B cell (primary cell): ENCODE data around the gene PODN. TPM values are rescaled to one million over a fixed set of nuclear protein-coding genes. Genes with fewer than 3 reads are reported as not detected.

Experiments
- ATAC-seq: fragments of 200-7000 bp; cut with Tn5 transposase; one replicate; pipeline ENCODE4 v1.10.0; 2021; ENCODE audit warnings: low read depth, mild to moderate bottlenecking, moderate number of reproducible peaks, moderate library complexity
- CTCF ChIA-PET: fragments of 350-600 bp; sonication (Branson Sonifier 250); formaldehyde crosslinking; loops from one replicate; lab custom pipeline; 2021; ENCODE audit warnings: antibody characterized with exemption, inconsistent platforms; lab: Charles Lee
- POLR2A ChIA-PET: fragments of 350-600 bp; sonication (Branson Sonifier 250); formaldehyde crosslinking; loops from one replicate; lab custom pipeline; 2021; ENCODE audit warnings: antibody characterized with exemption; lab: Charles Lee
- DNase-seq: peaks from one replicate; pipeline ENCODE4 v3.0.0; 2013
- H2AFZ ChIP-seq: 2 replicates; pipeline ENCODE4 v1.6.1; 2012; ENCODE audit warnings: mild to moderate bottlenecking, low read depth, low read length; ENCODE audit not compliant: insufficient read depth, poor library complexity, severe bottlenecking
- H3K27ac ChIP-seq, 2 donors: 1 replicate in 1 of 2; 2 replicates in 1 of 2; pipeline ENCODE4 v1.5.1; 2012 to 2013; ENCODE audit warnings: low read length in 2 of 2, mild to moderate bottlenecking in 2 of 2, moderate library complexity in 1 of 2
- H3K27me3 ChIP-seq, 4 experiments: fragments of 200-600 bp in 1 of 4; sonication (generic) in 1 of 4; replicated peaks in 1 of 4; 1 replicate in 2 of 4; 2 replicates in 2 of 4; pipeline versions ENCODE4 v1.6.1 to v1.7.0; 2013 to 2016; ENCODE audit warnings: low read length in 3 of 4, mild to moderate bottlenecking in 2 of 4, mixed read lengths in 1 of 4, moderate library complexity in 1 of 4; ENCODE audit not compliant: insufficient read depth in 4 of 4, control insufficient read depth in 3 of 4; ENCODE audit errors: control extremely low read depth in 1 of 4
- H3K36me3 ChIP-seq, 2 experiments: replicated peaks in 1 of 2; 1 replicate in 1 of 2; 2 replicates in 1 of 2; pipeline versions ENCODE4 v1.6.1 to v1.7.1; 2013; ENCODE audit warnings: low read length in 1 of 2; ENCODE audit not compliant: insufficient read depth in 2 of 2, control insufficient read depth in 1 of 2; ENCODE audit errors: control extremely low read depth in 1 of 2, extremely low read depth in 1 of 2
- H3K4me1 ChIP-seq, 2 donors: fragments of 200-600 bp in 1 of 2; sonication (generic) in 1 of 2; 1 replicate in 1 of 2; 2 replicates in 1 of 2; pipeline versions ENCODE4 v1.5.1 to v1.6.1; 2013 to 2017; ENCODE audit warnings: low read length in 2 of 2; ENCODE audit not compliant: control insufficient read depth in 2 of 2, insufficient read depth in 2 of 2
- H3K4me2 ChIP-seq: replicated peaks from 2 replicates; pipeline ENCODE3; 2012; ENCODE audit warnings: mild to moderate bottlenecking, low read depth, low read length; ENCODE audit not compliant: poor library complexity, severe bottlenecking
- H3K4me3 ChIP-seq, 5 experiments: fragments of 200-600 bp in 1 of 5; sonication (generic) in 1 of 5; 1 replicate in 3 of 5; 2 replicates in 2 of 5; pipeline versions ENCODE4 v1.5.1 to v1.7.0; 2011 to 2016; ENCODE audit warnings: low read length in 4 of 5, mild to moderate bottlenecking in 4 of 5, low read depth in 2 of 5, control low read depth in 1 of 5, moderate library complexity in 1 of 5; ENCODE audit not compliant: insufficient read depth in 1 of 5; ENCODE audit errors: control extremely low read depth in 1 of 5, extremely low read depth in 1 of 5
- H3K79me2 ChIP-seq: fragments of 200-600 bp; sonication (generic); one replicate; pipeline ENCODE4 v1.6.0; 2016; ENCODE audit warnings: low read length; ENCODE audit not compliant: control insufficient read depth, insufficient read depth
- H3K9ac ChIP-seq: fragments of 200-600 bp; sonication (generic); 2 replicates; pipeline ENCODE4 v1.6.1; 2017; ENCODE audit warnings: mild to moderate bottlenecking, low read length, moderate library complexity
- H3K9me3 ChIP-seq, 3 donors: one replicate each; pipeline versions ENCODE4 v1.6.1 to v1.7.1; 2013; ENCODE audit warnings: low read length in 2 of 3; ENCODE audit not compliant: control insufficient read depth in 2 of 3, insufficient read depth in 1 of 3; ENCODE audit errors: control extremely low read depth in 1 of 3
- H4K20me1 ChIP-seq: 2 replicates; pipeline ENCODE4 v1.6.0; 2012; ENCODE audit warnings: mild to moderate bottlenecking, low read length; ENCODE audit not compliant: insufficient read depth, control insufficient read depth, poor library complexity, severe bottlenecking
- H3K27ac Mint-ChIP-seq: one replicate; pipeline ENCODE4 v1.8.0; 2021; ENCODE audit warnings: mixed read lengths
- H3K27me3 Mint-ChIP-seq: one replicate; pipeline ENCODE4 v1.8.0; 2021; ENCODE audit warnings: mixed read lengths
- H3K4me1 Mint-ChIP-seq: one replicate; pipeline ENCODE4 v1.8.0; 2021; ENCODE audit warnings: mixed read lengths
- H3K4me3 Mint-ChIP-seq: one replicate; pipeline ENCODE4 v1.8.0; 2021; ENCODE audit warnings: mixed read lengths
- H3K9me3 Mint-ChIP-seq: one replicate; pipeline ENCODE4 v1.8.0; 2022; ENCODE audit warnings: mixed read lengths; ENCODE audit not compliant: insufficient read depth
- CTCF ChIP-seq: fragments of 200-600 bp; IDR thresholded peaks from one replicate; pipeline ENCODE4 v1.8.0; 2022; ENCODE audit warnings: antibody characterized with exemption, mild to moderate bottlenecking
- EZH2 ChIP-seq: IDR thresholded peaks from 2 replicates; pipeline ENCODE4 v1.6.1; 2012; ENCODE audit warnings: borderline replicate concordance, low read depth, mild to moderate bottlenecking, moderate library complexity, low read length; ENCODE audit not compliant: insufficient read depth, poor library complexity, severe bottlenecking
- WGBS: methylation state at CpG from one replicate; pipeline ENCODE4 v1.1.5; 2013; ENCODE audit warnings: missing lambda C conversion rate; ENCODE audit not compliant: insufficient coverage; 5-methylcytosine and 5-hydroxymethylcytosine counted together
- intact Hi-C: fragments of 100-400 bp; cut with micrococcal nuclease; formaldehyde crosslinking; loops from one replicate; pipeline ENCODE4 v1.10.0; 2022
- polyA plus RNA-seq: library from polyadenylated mRNA; depleted of rRNA; stranded (reverse); fragments of >200 nt; gene quantifications from 2 replicates; pipeline ENCODE4 v1.2.3, GENCODE V29; 2012
- total RNA-seq, 2 donors: library from RNA; stranded (reverse); fragments of 120-200 nt in 1 of 2; gene quantifications; 1 replicate in 1 of 2; 2 replicates in 1 of 2; pipeline versions ENCODE4 v1.2.3 to v1.2.4, GENCODE V29; 2013 to 2022

Gene PODN
- total and polyA plus RNA-seq, 2 donors (not counting 1 experiment from before 2014, with no cell fraction given): not detected

DNA sequence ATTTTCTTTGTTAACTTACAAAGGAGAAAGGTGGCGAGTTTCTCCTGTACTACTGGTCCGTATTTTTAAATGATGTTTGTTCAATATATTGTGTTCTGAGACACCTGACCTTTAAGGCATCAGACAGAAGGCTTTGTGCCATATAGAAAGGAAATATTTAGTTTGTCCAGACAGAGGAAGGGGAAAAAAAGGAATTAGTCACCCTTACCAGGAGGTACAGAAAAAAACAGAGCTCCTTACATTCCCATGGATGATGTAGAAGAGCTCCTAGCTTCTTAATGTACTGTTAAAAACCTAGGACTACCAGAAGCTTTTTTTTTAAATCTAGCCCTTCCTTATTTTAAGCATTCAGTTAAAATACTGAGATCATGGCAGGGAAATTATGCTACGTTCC lies 12.4 kb upstream of the PODN start:
- Histone ChIP-seq H3K36me3 (peaks cover 14 to 41% of the 10 kb centered on the region in 2 experiments), H3K27ac (no peak overlapping the region), H2AFZ (no peak overlapping the region), H3K9me3 (no peaks in the 10 kb centered on the region), H3K79me2 (no peaks in the 10 kb centered on the region), H3K9ac (no peak overlapping the region), H4K20me1 (peaks cover 4% of the 10 kb centered on the region), H3K4me1 (no peaks in the 10 kb centered on the region), H3K4me3 (no peak overlapping the region), H3K27me3 (no peaks in the 10 kb centered on the region), H3K4me2 (no peak overlapping the region)
- ATAC-seq: no peak
- POLR2A ChIA-PET: no interaction called here
- no peak overlapping the region for H3K27ac Mint-ChIP-seq
- WGBS: 100% methylated on average over 2 of the region's 3 CpGs
- CTCF ChIA-PET: no interaction called here
- H3K27me3 Mint-ChIP-seq: no peaks in the 10 kb centered on the region
- H3K4me3 Mint-ChIP-seq: no peak overlapping the region
- no peaks in the 10 kb centered on the region for H3K9me3 Mint-ChIP-seq
- H3K4me1 Mint-ChIP-seq: no peaks in the 10 kb centered on the region
- no peak for TF ChIP-seq EZH2
- no peak for TF ChIP-seq CTCF
- intact Hi-C loops: no loop called here
- DNase-seq: no peak

- ATAC-seq (no peak), DNase-seq (no peak)
- POLR2A ChIA-PET: no interaction called here
- Mint-ChIP-seq H3K4me3 (no peak overlapping the region), H3K27ac (no peak overlapping the region), H3K9me3 (no peaks in the 10 kb centered on the region), H3K4me1 (no peaks in the 10 kb centered on the region), H3K27me3 (no peaks in the 10 kb centered on the region)
- no peaks in the 10 kb centered on the region for H3K9me3 ChIP-seq
- H3K4me1 ChIP-seq: no peaks in the 10 kb centered on the region
- peaks cover 4% of the 10 kb centered on the region for H4K20me1 ChIP-seq
- H3K79me2 ChIP-seq: no peaks in the 10 kb centered on the region
- WGBS: no CpG with 5 or more reads among the region's 2 CpGs
- no peaks in the 10 kb centered on the region for H3K27me3 ChIP-seq
- H3K27ac ChIP-seq: no peak overlapping the region
- H3K36me3 ChIP-seq: peaks cover 14 to 41% of the 10 kb centered on the region in 2 experiments
- H3K9ac ChIP-seq: no peak overlapping the region
- TF ChIP-seq EZH2 (no peak), CTCF (no peak)
- no peak overlapping the region for H3K4me3 ChIP-seq
- no peak overlapping the region for H3K4me2 ChIP-seq
- intact Hi-C loops: no loop called here
- CTCF ChIA-PET: no interaction called here
- no peak overlapping the region for H2AFZ ChIP-seq
Observed at GRCh38 chr1:53050310-53050709, 11.7 kb upstream of the PODN start.
